ENCODE results near the gene MAP3K3. TPM values are rescaled to one million over a fixed set of nuclear protein-coding genes. Genes with fewer than 3 reads are reported as not detected.

The MAP3K3 gene
- total RNA-seq, 4 donors from 2014 or later = 14.0 to 38.9 (median 18.4) TPM

GRCh38 chr17:63694229-63694949, 72.2 kb downstream of the MAP3K3 start:
- Histone ChIP-seq H3K4me1 (peaks cover 19 to 39% (median 20%) of the 10 kb centered on the region in 3 donors), H3K27ac (no peak overlapping the region), H3K9me3 (no peaks in the 10 kb centered on the region), H3K4me3 (no peak overlapping the region), H3K27me3 (peaks cover 0 to 4% (median 0%) of the 10 kb centered on the region in 4 donors), H3K36me3 (peaks cover 24 to 61% (median 49%) of the 10 kb centered on the region in 3 donors)
- DNase-seq = no peak
- TF ChIP-seq POLR2A (IDR thresholded peaks at IDR 0.05) = no peak
- TF ChIP-seq, protein P1, sequence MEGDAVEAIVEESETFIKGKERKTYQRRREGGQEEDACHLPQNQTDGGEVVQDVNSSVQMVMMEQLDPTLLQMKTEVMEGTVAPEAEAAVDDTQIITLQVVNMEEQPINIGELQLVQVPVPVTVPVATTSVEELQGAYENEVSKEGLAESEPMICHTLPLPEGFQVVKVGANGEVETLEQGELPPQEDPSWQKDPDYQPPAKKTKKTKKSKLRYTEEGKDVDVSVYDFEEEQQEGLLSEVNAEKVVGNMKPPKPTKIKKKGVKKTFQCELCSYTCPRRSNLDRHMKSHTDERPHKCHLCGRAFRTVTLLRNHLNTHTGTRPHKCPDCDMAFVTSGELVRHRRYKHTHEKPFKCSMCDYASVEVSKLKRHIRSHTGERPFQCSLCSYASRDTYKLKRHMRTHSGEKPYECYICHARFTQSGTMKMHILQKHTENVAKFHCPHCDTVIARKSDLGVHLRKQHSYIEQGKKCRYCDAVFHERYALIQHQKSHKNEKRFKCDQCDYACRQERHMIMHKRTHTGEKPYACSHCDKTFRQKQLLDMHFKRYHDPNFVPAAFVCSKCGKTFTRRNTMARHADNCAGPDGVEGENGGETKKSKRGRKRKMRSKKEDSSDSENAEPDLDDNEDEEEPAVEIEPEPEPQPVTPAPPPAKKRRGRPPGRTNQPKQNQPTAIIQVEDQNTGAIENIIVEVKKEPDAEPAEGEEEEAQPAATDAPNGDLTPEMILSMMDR (IDR thresholded peaks at IDR 0.05) = no peak
- intact Hi-C loops (cut with DNase I) = no loop called here
- WGBS, 2 donors = 86 to 91% methylated on average over 3 to 4 of the region's 12 CpGs

- peaks cover 0 to 12% (median 0%) of the 10 kb centered on the region in 4 donors for H3K27me3 ChIP-seq
- TF ChIP-seq POLR2A (IDR thresholded peaks at IDR 0.05) = no peak
- TF ChIP-seq, protein P1 (IDR thresholded peaks at IDR 0.05) = no peak
- peaks cover 16 to 53% (median 42%) of the 10 kb centered on the region in 3 donors for H3K36me3 ChIP-seq
- H3K4me3 ChIP-seq = no peak overlapping the region
- peak overlapping the region in 1 of 4 donors; percentile 28 for H3K27ac ChIP-seq
- intact Hi-C loops (cut with DNase I) = no loop called here
- WGBS, 2 donors = 57 to 69% methylated on average over 9 to 13 of the region's 15 CpGs
- DNase-seq = no peak
- peaks cover 19 to 44% (median 25%) of the 10 kb centered on the region in 3 donors for H3K4me1 ChIP-seq
- no peaks in the 10 kb centered on the region for H3K9me3 ChIP-seq
Observed at GRCh38 chr17:63694950-63695773, 72.9 kb downstream of the MAP3K3 start.

- Histone ChIP-seq H3K36me3 (peaks cover 8 to 46% (median 34%) of the 10 kb centered on the region in 3 donors), H3K4me3 (no peak overlapping the region), H3K27ac (no peak overlapping the region), H3K9me3 (no peaks in the 10 kb centered on the region), H3K27me3 (peaks cover 0 to 18% (median 0%) of the 10 kb centered on the region in 4 donors), H3K4me1 (peaks cover 21 to 51% (median 32%) of the 10 kb centered on the region in 3 donors)
- no peak for DNase-seq
- WGBS, 2 donors = 83 to 100% methylated on average over 3 to 6 of the region's 6 CpGs
- intact Hi-C loops (cut with DNase I) = no loop called here
- TF ChIP-seq POLR2A (IDR thresholded peaks at IDR 0.05) = no peak
Observed at GRCh38 chr17:63695889-63696288, 73.7 kb downstream of the MAP3K3 start.

- Histone ChIP-seq H3K36me3 (peaks cover 3 to 40% (median 30%) of the 10 kb centered on the region in 3 donors), H3K4me1 (peaks cover 23 to 57% (median 38%) of the 10 kb centered on the region in 3 donors), H3K27me3 (peaks cover 0 to 19% (median 0%) of the 10 kb centered on the region in 4 donors), H3K4me3 (no peak overlapping the region), H3K9me3 (no peaks in the 10 kb centered on the region), H3K27ac (peak overlapping the region in 2 of 4 donors; percentile 88 to 91)
- intact Hi-C loops (cut with DNase I) = no loop called here
- no peak for TF ChIP-seq POLR2A (IDR thresholded peaks at IDR 0.05)
- TF ChIP-seq, protein P1 (IDR thresholded peaks at IDR 0.05) = peak in 3 of 6 experiments; percentile 12 to 30 (median 16)
- no peak for DNase-seq
- WGBS, 2 donors = 71 to 85% methylated on average over 1 to 2 of the region's 9 CpGs
Observed at GRCh38 chr17:63696381-63696961, 74.3 kb downstream of the MAP3K3 start.
